Breast epithelium (tissue), 4 donors: ENCODE results near the gene RASGRF2. TPM values are rescaled to one million over a fixed set of nuclear protein-coding genes. Genes with fewer than 3 reads are reported as not detected.

Experiments used
- DNase-seq, 2 donors: peaks; one replicate each; pipeline ENCODE4 v3.0.0-alpha.2; 2019; ENCODE audit warnings: low spot score in 2 of 2
- H3K27ac ChIP-seq, 2 donors: fragments of 200-600 bp; sonication (generic) in 1 of 2; one replicate each; pipeline ENCODE4 v1.5.1; 2016 to 2019; ENCODE audit warnings: mild to moderate bottlenecking in 1 of 2
- H3K27me3 ChIP-seq, 2 donors: fragments of 200-600 bp; sonication (generic) in 1 of 2; one replicate each; pipeline versions ENCODE4 v1.5.1 to v1.6.0; 2017 to 2019; ENCODE audit warnings: control low read depth in 1 of 2, mild to moderate bottlenecking in 1 of 2
- H3K36me3 ChIP-seq: fragments of 200-600 bp; one replicate; pipeline ENCODE4 v1.5.1; 2019
- H3K4me1 ChIP-seq, 2 donors: fragments of 200-600 bp; sonication (generic); one replicate each; pipeline ENCODE4 v1.5.1; 2016 to 2019; ENCODE audit warnings: control low read depth in 1 of 2
- H3K4me3 ChIP-seq, 3 donors: fragments of 200-600 bp; sonication (generic); 1 replicate in 2 of 3; 2 replicates in 1 of 3; pipeline ENCODE4 v1.5.1; 2016 to 2019; ENCODE audit warnings: mild to moderate bottlenecking in 3 of 3, moderate library complexity in 2 of 3
- H3K9me3 ChIP-seq, 2 donors: fragments of 200-600 bp; sonication (generic) in 1 of 2; one replicate each; pipeline ENCODE4 v1.5.1; 2016 to 2019; ENCODE audit warnings: control low read depth in 1 of 2
- CTCF ChIP-seq, 3 donors: fragments of 450-650 bp; IDR thresholded peaks; one replicate each; pipeline ENCODE4 v1.5.1; 2016 to 2017; ENCODE audit warnings: antibody characterized with exemption in 3 of 3, mild to moderate bottlenecking in 3 of 3, moderate library complexity in 3 of 3
- POLR2A ChIP-seq: fragments of 450-650 bp; IDR thresholded peaks from one replicate; pipeline ENCODE4 v1.6.1; 2016; ENCODE audit warnings: antibody characterized with exemption, mild to moderate bottlenecking, moderate library complexity
- POLR2AphosphoS5 ChIP-seq, 3 donors: sonication (generic); formaldehyde crosslinking; IDR thresholded peaks; one replicate each; pipeline ENCODE4 v1.6.1; 2017; ENCODE audit warnings: antibody characterized with exemption in 3 of 3
- intact Hi-C: fragments of 100-400 bp; cut with DNase I; formaldehyde crosslinking; loops from one replicate; pipeline ENCODE4 v1.15.1; 2023; ENCODE audit warnings: low total_unique reads
- total RNA-seq, 3 donors: library from RNA; depleted of rRNA; stranded (reverse); fragments of >200 nt; gene quantifications; one replicate each; pipeline ENCODE4 v1.1.0, GENCODE V29; 2016

Gene RASGRF2
- total RNA-seq, 3 donors from 2014 or later, result 6.1 to 15.7 (median 11.1) TPM

DNA sequence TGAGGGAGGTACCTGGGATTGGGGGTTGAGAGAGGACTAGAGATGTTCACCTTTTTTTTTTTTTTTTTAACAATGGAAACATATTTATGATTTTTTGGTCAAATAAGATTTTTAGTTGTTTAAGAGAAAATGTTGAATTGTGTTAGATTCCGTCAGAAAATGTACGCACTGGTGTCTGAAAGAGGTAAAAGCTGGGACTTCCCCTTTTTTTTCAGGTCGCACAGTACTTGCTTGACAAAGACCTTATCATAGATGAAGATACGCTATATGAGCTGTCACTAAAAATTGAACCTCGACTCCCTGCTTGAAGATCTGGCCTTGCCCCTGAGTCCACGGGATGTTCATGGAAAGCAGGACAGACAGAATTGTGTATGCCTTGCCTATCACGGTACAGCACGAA, 265.3 kb downstream of the RASGRF2 start:
- intact Hi-C loops, result no loop called here
- H3K9me3 ChIP-seq, result no peaks in the 10 kb centered on the region
- no peaks in the 10 kb centered on the region for H3K4me1 ChIP-seq
- no peak for DNase-seq
- no peak for TF ChIP-seq POLR2A
- TF ChIP-seq CTCF (IDR thresholded peaks at IDR 0.05), result no peak
- no peak for TF ChIP-seq POLR2AphosphoS5 (IDR thresholded peaks at IDR 0.05)
- no peaks in the 10 kb centered on the region for H3K27me3 ChIP-seq
- no peaks in the 10 kb centered on the region for H3K36me3 ChIP-seq
- no peak overlapping the region for H3K27ac ChIP-seq
- H3K4me3 ChIP-seq, result no peak overlapping the region

GRCh38 chr5:81226286-81226685, 266.1 kb downstream of the RASGRF2 start:
- no peak overlapping the region for H3K4me3 ChIP-seq
- H3K27ac ChIP-seq, result no peak overlapping the region
- no peaks in the 10 kb centered on the region for H3K27me3 ChIP-seq
- no peaks in the 10 kb centered on the region for H3K9me3 ChIP-seq
- no peak for TF ChIP-seq CTCF (IDR thresholded peaks at IDR 0.05)
- TF ChIP-seq POLR2A, result no peak
- no peak for TF ChIP-seq POLR2AphosphoS5 (IDR thresholded peaks at IDR 0.05)
- DNase-seq, result no peak
- intact Hi-C loops, result no loop called here
- H3K4me1 ChIP-seq, result no peaks in the 10 kb centered on the region
- H3K36me3 ChIP-seq, result no peaks in the 10 kb centered on the region

GRCh38 chr5:81226949-81227348, 266.8 kb downstream of the RASGRF2 start:
- H3K4me3 ChIP-seq, result no peak overlapping the region
- no peaks in the 10 kb centered on the region for H3K4me1 ChIP-seq
- intact Hi-C loops, result no loop called here
- TF ChIP-seq POLR2AphosphoS5 (IDR thresholded peaks at IDR 0.05) (no peak), POLR2A (no peak), CTCF (IDR thresholded peaks at IDR 0.05) (no peak)
- H3K27me3 ChIP-seq, result no peaks in the 10 kb centered on the region
- no peaks in the 10 kb centered on the region for H3K9me3 ChIP-seq
- H3K27ac ChIP-seq, result no peak overlapping the region
- DNase-seq, result no peak
- H3K36me3 ChIP-seq, result no peaks in the 10 kb centered on the region

DNA sequence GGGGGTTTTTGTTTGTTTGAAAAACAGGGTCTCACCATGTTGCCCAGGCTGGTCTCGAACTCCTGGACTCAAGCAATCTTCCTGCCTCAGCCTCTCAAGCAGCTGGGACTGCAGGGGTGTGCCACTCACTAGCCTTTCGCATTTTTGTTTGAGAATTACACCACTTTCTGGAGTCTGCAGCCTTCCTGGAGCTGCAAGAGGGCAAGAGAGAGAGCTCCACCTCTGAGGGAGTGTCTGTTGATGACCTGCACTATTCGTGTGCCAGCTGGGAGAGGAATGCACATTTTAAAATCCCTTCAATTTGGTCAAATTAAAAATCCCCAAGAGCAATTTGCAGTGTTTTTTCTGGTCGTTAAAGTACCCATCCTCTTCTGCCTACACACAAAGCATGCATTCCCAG, 267.9 kb downstream of the RASGRF2 start:
- intact Hi-C loops, result no loop called here
- H3K27me3 ChIP-seq, result no peaks in the 10 kb centered on the region
- TF ChIP-seq POLR2A, result no peak
- no peak for TF ChIP-seq CTCF (IDR thresholded peaks at IDR 0.05)
- no peak for TF ChIP-seq POLR2AphosphoS5 (IDR thresholded peaks at IDR 0.05)

GRCh38 chr5:81230416-81230815, 270.3 kb downstream of the RASGRF2 start:
- H3K4me3 ChIP-seq, result no peak overlapping the region
- H3K36me3 ChIP-seq, result no peaks in the 10 kb centered on the region
- intact Hi-C loops, result no loop called here
- H3K9me3 ChIP-seq, result no peaks in the 10 kb centered on the region
- TF ChIP-seq CTCF (IDR thresholded peaks at IDR 0.05), result no peak
- TF ChIP-seq POLR2A, result no peak
- TF ChIP-seq POLR2AphosphoS5 (IDR thresholded peaks at IDR 0.05), result no peak
- H3K27me3 ChIP-seq, result no peaks in the 10 kb centered on the region
- H3K27ac ChIP-seq, result no peak overlapping the region
- H3K4me1 ChIP-seq, result no peaks in the 10 kb centered on the region
- DNase-seq, result no peak

More for the DNA sequence above, 267.9 kb downstream of the RASGRF2 start:
- Histone ChIP-seq H3K9me3 (no peaks in the 10 kb centered on the region), H3K27ac (no peak overlapping the region), H3K36me3 (no peaks in the 10 kb centered on the region), H3K4me1 (no peaks in the 10 kb centered on the region), H3K4me3 (no peak overlapping the region)
- DNase-seq, result no peak
